B cell (primary cell): Measurements from ENCODE around the gene TLR5. TPM values are rescaled to one million over a fixed set of nuclear protein-coding genes. Genes with fewer than 3 reads are reported as not detected.

Source experiments
- ATAC-seq: fragments of 200-7000 bp; cut with Tn5 transposase; one replicate; pipeline ENCODE4 v1.10.0; 2021; ENCODE audit warnings: low read depth, mild to moderate bottlenecking, moderate number of reproducible peaks, moderate library complexity
- CTCF ChIA-PET: fragments of 350-600 bp; sonication (Branson Sonifier 250); formaldehyde crosslinking; loops from one replicate; lab custom pipeline; 2021; ENCODE audit warnings: antibody characterized with exemption, inconsistent platforms; lab: Charles Lee
- POLR2A ChIA-PET: fragments of 350-600 bp; sonication (Branson Sonifier 250); formaldehyde crosslinking; loops from one replicate; lab custom pipeline; 2021; ENCODE audit warnings: antibody characterized with exemption; lab: Charles Lee
- DNase-seq: peaks from one replicate; pipeline ENCODE4 v3.0.0; 2013
- H2AFZ ChIP-seq: 2 replicates; pipeline ENCODE4 v1.6.1; 2012; ENCODE audit warnings: mild to moderate bottlenecking, low read depth, low read length; ENCODE audit not compliant: insufficient read depth, poor library complexity, severe bottlenecking
- H3K27ac ChIP-seq, 2 donors: 1 replicate in 1 of 2; 2 replicates in 1 of 2; pipeline ENCODE4 v1.5.1; 2012 to 2013; ENCODE audit warnings: low read length in 2 of 2, mild to moderate bottlenecking in 2 of 2, moderate library complexity in 1 of 2
- H3K27me3 ChIP-seq, 4 experiments: fragments of 200-600 bp in 1 of 4; sonication (generic) in 1 of 4; replicated peaks in 1 of 4; 1 replicate in 2 of 4; 2 replicates in 2 of 4; pipeline versions ENCODE4 v1.6.1 to v1.7.0; 2013 to 2016; ENCODE audit warnings: low read length in 3 of 4, mild to moderate bottlenecking in 2 of 4, mixed read lengths in 1 of 4, moderate library complexity in 1 of 4; ENCODE audit not compliant: insufficient read depth in 4 of 4, control insufficient read depth in 3 of 4; ENCODE audit errors: control extremely low read depth in 1 of 4
- H3K36me3 ChIP-seq, 2 experiments: replicated peaks in 1 of 2; 1 replicate in 1 of 2; 2 replicates in 1 of 2; pipeline versions ENCODE4 v1.6.1 to v1.7.1; 2013; ENCODE audit warnings: low read length in 1 of 2; ENCODE audit not compliant: insufficient read depth in 2 of 2, control insufficient read depth in 1 of 2; ENCODE audit errors: control extremely low read depth in 1 of 2, extremely low read depth in 1 of 2
- H3K4me1 ChIP-seq, 2 donors: fragments of 200-600 bp in 1 of 2; sonication (generic) in 1 of 2; 1 replicate in 1 of 2; 2 replicates in 1 of 2; pipeline versions ENCODE4 v1.5.1 to v1.6.1; 2013 to 2017; ENCODE audit warnings: low read length in 2 of 2; ENCODE audit not compliant: control insufficient read depth in 2 of 2, insufficient read depth in 2 of 2
- H3K4me2 ChIP-seq: replicated peaks from 2 replicates; pipeline ENCODE3; 2012; ENCODE audit warnings: mild to moderate bottlenecking, low read depth, low read length; ENCODE audit not compliant: poor library complexity, severe bottlenecking
- H3K4me3 ChIP-seq, 5 experiments: fragments of 200-600 bp in 1 of 5; sonication (generic) in 1 of 5; 1 replicate in 3 of 5; 2 replicates in 2 of 5; pipeline versions ENCODE4 v1.5.1 to v1.7.0; 2011 to 2016; ENCODE audit warnings: low read length in 4 of 5, mild to moderate bottlenecking in 4 of 5, low read depth in 2 of 5, control low read depth in 1 of 5, moderate library complexity in 1 of 5; ENCODE audit not compliant: insufficient read depth in 1 of 5; ENCODE audit errors: control extremely low read depth in 1 of 5, extremely low read depth in 1 of 5
- H3K79me2 ChIP-seq: fragments of 200-600 bp; sonication (generic); one replicate; pipeline ENCODE4 v1.6.0; 2016; ENCODE audit warnings: low read length; ENCODE audit not compliant: control insufficient read depth, insufficient read depth
- H3K9ac ChIP-seq: fragments of 200-600 bp; sonication (generic); 2 replicates; pipeline ENCODE4 v1.6.1; 2017; ENCODE audit warnings: mild to moderate bottlenecking, low read length, moderate library complexity
- H3K9me3 ChIP-seq, 3 donors: one replicate each; pipeline versions ENCODE4 v1.6.1 to v1.7.1; 2013; ENCODE audit warnings: low read length in 2 of 3; ENCODE audit not compliant: control insufficient read depth in 2 of 3, insufficient read depth in 1 of 3; ENCODE audit errors: control extremely low read depth in 1 of 3
- H4K20me1 ChIP-seq: 2 replicates; pipeline ENCODE4 v1.6.0; 2012; ENCODE audit warnings: mild to moderate bottlenecking, low read length; ENCODE audit not compliant: insufficient read depth, control insufficient read depth, poor library complexity, severe bottlenecking
- H3K27ac Mint-ChIP-seq: one replicate; pipeline ENCODE4 v1.8.0; 2021; ENCODE audit warnings: mixed read lengths
- H3K27me3 Mint-ChIP-seq: one replicate; pipeline ENCODE4 v1.8.0; 2021; ENCODE audit warnings: mixed read lengths
- H3K4me1 Mint-ChIP-seq: one replicate; pipeline ENCODE4 v1.8.0; 2021; ENCODE audit warnings: mixed read lengths
- H3K4me3 Mint-ChIP-seq: one replicate; pipeline ENCODE4 v1.8.0; 2021; ENCODE audit warnings: mixed read lengths
- H3K9me3 Mint-ChIP-seq: one replicate; pipeline ENCODE4 v1.8.0; 2022; ENCODE audit warnings: mixed read lengths; ENCODE audit not compliant: insufficient read depth
- CTCF ChIP-seq: fragments of 200-600 bp; IDR thresholded peaks from one replicate; pipeline ENCODE4 v1.8.0; 2022; ENCODE audit warnings: antibody characterized with exemption, mild to moderate bottlenecking
- EZH2 ChIP-seq: IDR thresholded peaks from 2 replicates; pipeline ENCODE4 v1.6.1; 2012; ENCODE audit warnings: borderline replicate concordance, low read depth, mild to moderate bottlenecking, moderate library complexity, low read length; ENCODE audit not compliant: insufficient read depth, poor library complexity, severe bottlenecking
- WGBS: methylation state at CpG from one replicate; pipeline ENCODE4 v1.1.5; 2013; ENCODE audit warnings: missing lambda C conversion rate; ENCODE audit not compliant: insufficient coverage; 5-methylcytosine and 5-hydroxymethylcytosine counted together
- intact Hi-C: fragments of 100-400 bp; cut with micrococcal nuclease; formaldehyde crosslinking; loops from one replicate; pipeline ENCODE4 v1.10.0; 2022
- polyA plus RNA-seq: library from polyadenylated mRNA; depleted of rRNA; stranded (reverse); fragments of >200 nt; gene quantifications from 2 replicates; pipeline ENCODE4 v1.2.3, GENCODE V29; 2012
- total RNA-seq, 2 donors: library from RNA; stranded (reverse); fragments of 120-200 nt in 1 of 2; gene quantifications; 1 replicate in 1 of 2; 2 replicates in 1 of 2; pipeline versions ENCODE4 v1.2.3 to v1.2.4, GENCODE V29; 2013 to 2022

Gene TLR5
- total and polyA plus RNA-seq, 2 donors (not counting 1 experiment from before 2014, with no cell fraction given) = 0.21 TPM; not detected in 1

GRCh38 chr1:223097713-223098112 is 45.3 kb downstream of the TLR5 start:
- Histone ChIP-seq H3K4me2 (no peak overlapping the region), H3K9me3 (peaks cover 3 to 11% (median 6%) of the 10 kb centered on the region in 3 donors), H2AFZ (no peak overlapping the region), H3K4me1 (no peaks in the 10 kb centered on the region), H3K4me3 (no peak overlapping the region), H4K20me1 (no peaks in the 10 kb centered on the region), H3K27me3 (peaks cover 0 to 7% (median 1%) of the 10 kb centered on the region in 4 experiments), H3K27ac (no peak overlapping the region), H3K79me2 (no peaks in the 10 kb centered on the region), H3K9ac (no peak overlapping the region), H3K36me3 (no peaks in the 10 kb centered on the region)
- H3K27ac Mint-ChIP-seq = no peak overlapping the region
- ChIA-PET POLR2A (no interaction called here), CTCF (interaction anchor here (0.9 to 2.2 kb wide), 5 partner anchors 8 to 643 kb away, joined by 3 to 11 read pairs (median 3); no protein-coding TSS in a partner anchor)
- 88% methylated on average over 1 of the region's 1 CpG for WGBS
- H3K4me3 Mint-ChIP-seq = no peak overlapping the region
- DNase-seq = no peak
- H3K9me3 Mint-ChIP-seq = peaks cover 1% of the 10 kb centered on the region
- no peak for TF ChIP-seq CTCF
- no peak for TF ChIP-seq EZH2
- no peaks in the 10 kb centered on the region for H3K4me1 Mint-ChIP-seq
- intact Hi-C loops = no loop called here
- peaks cover 22% of the 10 kb centered on the region for H3K27me3 Mint-ChIP-seq
- ATAC-seq = no peak

GRCh38 chr1:223095870-223096269 is 47.2 kb downstream of the TLR5 start:
- ChIA-PET POLR2A (no interaction called here), CTCF (interaction anchor here (1.0 kb wide), 1 partner anchor 23 kb away, joined by 3 read pairs; no protein-coding TSS in a partner anchor)
- no peak for DNase-seq

More at GRCh38 chr1:223095870-223096269, 47.2 kb downstream of the TLR5 start:
- Histone ChIP-seq H3K9ac (no peak overlapping the region), H3K79me2 (no peaks in the 10 kb centered on the region), H3K27me3 (peaks cover 0 to 7% (median 1%) of the 10 kb centered on the region in 4 experiments), H3K36me3 (no peaks in the 10 kb centered on the region), H3K4me1 (no peaks in the 10 kb centered on the region), H3K9me3 (peaks cover 3 to 10% (median 6%) of the 10 kb centered on the region in 3 donors), H4K20me1 (no peaks in the 10 kb centered on the region), H3K4me3 (no peak overlapping the region), H3K4me2 (no peak overlapping the region), H3K27ac (no peak overlapping the region), H2AFZ (no peak overlapping the region)
- H3K9me3 Mint-ChIP-seq = peaks cover 1% of the 10 kb centered on the region
- ATAC-seq = no peak
- no peak overlapping the region for H3K4me3 Mint-ChIP-seq
- WGBS = 100% methylated on average over 3 of the region's 4 CpGs
- TF ChIP-seq CTCF = no peak
- peaks cover 15% of the 10 kb centered on the region for H3K27me3 Mint-ChIP-seq
- intact Hi-C loops = no loop called here
- H3K4me1 Mint-ChIP-seq = no peaks in the 10 kb centered on the region
- H3K27ac Mint-ChIP-seq = no peak overlapping the region
